ENCODE data around the gene MLKL. TPM values are rescaled to one million over a fixed set of nuclear protein-coding genes. Genes with fewer than 3 reads are reported as not detected.

Gene MLKL
- total RNA-seq, 1 donor from 2014 or later: 0.24 TPM

DNA sequence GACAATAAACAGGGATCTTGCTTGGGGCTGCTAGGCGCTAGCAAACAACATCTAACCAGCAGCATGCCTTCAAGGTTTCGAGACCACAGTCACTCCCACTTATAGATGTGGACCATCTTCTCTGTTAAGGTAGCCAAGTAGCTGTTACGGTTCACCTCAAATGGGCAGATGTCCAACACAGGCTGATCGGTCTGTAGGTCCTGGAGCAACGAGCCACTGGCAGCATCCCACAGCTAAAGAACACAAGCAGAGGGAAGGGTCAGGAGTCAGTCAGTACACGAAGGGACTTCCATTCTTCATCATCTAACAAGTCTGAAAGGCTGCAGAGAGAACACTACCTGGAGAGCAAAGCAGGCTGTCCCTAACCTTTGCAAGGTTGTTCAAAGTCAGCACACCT, 76.8 kb downstream of the MLKL start:
- TF ChIP-seq, protein P1, sequence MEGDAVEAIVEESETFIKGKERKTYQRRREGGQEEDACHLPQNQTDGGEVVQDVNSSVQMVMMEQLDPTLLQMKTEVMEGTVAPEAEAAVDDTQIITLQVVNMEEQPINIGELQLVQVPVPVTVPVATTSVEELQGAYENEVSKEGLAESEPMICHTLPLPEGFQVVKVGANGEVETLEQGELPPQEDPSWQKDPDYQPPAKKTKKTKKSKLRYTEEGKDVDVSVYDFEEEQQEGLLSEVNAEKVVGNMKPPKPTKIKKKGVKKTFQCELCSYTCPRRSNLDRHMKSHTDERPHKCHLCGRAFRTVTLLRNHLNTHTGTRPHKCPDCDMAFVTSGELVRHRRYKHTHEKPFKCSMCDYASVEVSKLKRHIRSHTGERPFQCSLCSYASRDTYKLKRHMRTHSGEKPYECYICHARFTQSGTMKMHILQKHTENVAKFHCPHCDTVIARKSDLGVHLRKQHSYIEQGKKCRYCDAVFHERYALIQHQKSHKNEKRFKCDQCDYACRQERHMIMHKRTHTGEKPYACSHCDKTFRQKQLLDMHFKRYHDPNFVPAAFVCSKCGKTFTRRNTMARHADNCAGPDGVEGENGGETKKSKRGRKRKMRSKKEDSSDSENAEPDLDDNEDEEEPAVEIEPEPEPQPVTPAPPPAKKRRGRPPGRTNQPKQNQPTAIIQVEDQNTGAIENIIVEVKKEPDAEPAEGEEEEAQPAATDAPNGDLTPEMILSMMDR (IDR thresholded peaks at IDR 0.05; ENCODE audit: unreplicated experiment): no peak
- Mint-ChIP-seq H3K4me3 (ENCODE audit: low read depth) (no peak overlapping the region), H3K9me3 (ENCODE audit: low read depth) (no peaks in the 10 kb centered on the region), H3K36me3 (ENCODE audit: insufficient read depth) (peaks cover 25% of the 10 kb centered on the region), H3K27ac (no peak overlapping the region), H3K27me3 (no peaks in the 10 kb centered on the region), H3K4me1 (ENCODE audit: low read depth) (no peaks in the 10 kb centered on the region)
- no peak for DNase-seq (ENCODE audit: low spot score, unreplicated experiment)

GRCh38 chr16:74623214-74623838, 77.3 kb downstream of the MLKL start:
- no peak overlapping the region for H3K4me3 Mint-ChIP-seq (ENCODE audit: low read depth)
- H3K27ac Mint-ChIP-seq: no peak overlapping the region
- no peaks in the 10 kb centered on the region for H3K9me3 Mint-ChIP-seq (ENCODE audit: low read depth)
- no peaks in the 10 kb centered on the region for H3K27me3 Mint-ChIP-seq
- DNase-seq (ENCODE audit: low spot score, unreplicated experiment): no peak
- H3K36me3 Mint-ChIP-seq (ENCODE audit: insufficient read depth): peaks cover 22% of the 10 kb centered on the region
- TF ChIP-seq, protein P1 (IDR thresholded peaks at IDR 0.05; ENCODE audit: unreplicated experiment): peak; percentile 64
- no peaks in the 10 kb centered on the region for H3K4me1 Mint-ChIP-seq (ENCODE audit: low read depth)

GRCh38 chr16:74622005-74622404, 78.7 kb downstream of the MLKL start:
- Mint-ChIP-seq H3K9me3 (ENCODE audit: low read depth) (no peaks in the 10 kb centered on the region), H3K27me3 (no peaks in the 10 kb centered on the region), H3K4me1 (ENCODE audit: low read depth) (no peaks in the 10 kb centered on the region), H3K36me3 (ENCODE audit: insufficient read depth) (peaks cover 16% of the 10 kb centered on the region), H3K4me3 (ENCODE audit: low read depth) (no peak overlapping the region), H3K27ac (no peak overlapping the region)
- TF ChIP-seq, protein P1 (IDR thresholded peaks at IDR 0.05; ENCODE audit: unreplicated experiment): no peak
- no peak for DNase-seq (ENCODE audit: low spot score, unreplicated experiment)

Other genes with a start within 250 kb of the MLKL start
- gene GLG1, start 93.7 kb downstream of the MLKL start, total RNA-seq: 170 and 173 TPM in 2 replicates
- gene RFWD3, start 34.0 kb downstream of the MLKL start, total RNA-seq: 40.3 and 48.4 TPM in 2 replicates
- 2.7 and 3.3 TPM in 2 replicates for gene FA2H, start 74.0 kb upstream of the MLKL start, total RNA-seq

Measured in progenitor cell of endocrine pancreas (in vitro differentiated cells).